ENCODE results near the gene TEPSIN.

DNA sequence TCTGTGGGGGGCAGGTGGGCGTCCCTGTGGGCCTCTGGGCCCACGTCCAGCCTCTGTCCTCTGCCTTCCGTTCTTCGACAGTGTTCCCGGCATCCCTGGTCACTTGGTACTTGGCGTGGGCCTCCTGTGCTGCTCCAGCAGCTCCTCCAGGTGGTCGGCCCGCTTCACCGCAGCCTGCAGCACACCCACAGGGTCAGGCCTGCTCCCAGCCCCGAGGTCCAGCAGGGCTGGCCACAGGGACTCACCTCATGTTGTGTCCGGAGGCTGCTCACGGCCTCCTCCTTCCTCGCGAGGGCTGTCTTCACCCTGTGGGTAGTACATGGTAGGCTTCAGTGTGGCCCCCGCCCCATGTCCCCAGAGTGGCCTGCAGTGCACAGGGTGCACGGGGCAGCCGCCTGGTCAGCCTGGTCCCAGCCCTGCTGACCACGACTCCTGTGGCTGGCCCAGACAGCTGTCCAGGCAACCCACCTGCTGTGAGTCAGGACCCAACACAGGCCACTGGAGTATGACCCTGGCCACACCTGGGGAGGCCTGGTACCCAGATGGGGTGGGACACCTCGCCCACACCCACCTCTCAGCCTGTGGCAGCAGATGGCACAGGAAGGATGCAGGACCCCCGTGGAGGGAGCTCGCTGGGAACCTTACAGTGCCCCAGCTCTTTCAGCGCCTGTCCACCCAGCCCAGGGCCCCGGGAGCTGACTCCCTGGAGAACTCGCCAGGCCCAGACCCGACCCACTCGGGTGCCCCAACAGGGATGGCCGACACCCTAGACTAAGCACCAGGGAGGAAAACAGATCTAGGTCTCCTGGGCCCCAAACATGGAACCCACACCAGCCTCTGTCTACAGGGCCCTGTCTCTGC lies 49.0 kb downstream of the TEPSIN start:
- TF ChIP-seq, protein P1, sequence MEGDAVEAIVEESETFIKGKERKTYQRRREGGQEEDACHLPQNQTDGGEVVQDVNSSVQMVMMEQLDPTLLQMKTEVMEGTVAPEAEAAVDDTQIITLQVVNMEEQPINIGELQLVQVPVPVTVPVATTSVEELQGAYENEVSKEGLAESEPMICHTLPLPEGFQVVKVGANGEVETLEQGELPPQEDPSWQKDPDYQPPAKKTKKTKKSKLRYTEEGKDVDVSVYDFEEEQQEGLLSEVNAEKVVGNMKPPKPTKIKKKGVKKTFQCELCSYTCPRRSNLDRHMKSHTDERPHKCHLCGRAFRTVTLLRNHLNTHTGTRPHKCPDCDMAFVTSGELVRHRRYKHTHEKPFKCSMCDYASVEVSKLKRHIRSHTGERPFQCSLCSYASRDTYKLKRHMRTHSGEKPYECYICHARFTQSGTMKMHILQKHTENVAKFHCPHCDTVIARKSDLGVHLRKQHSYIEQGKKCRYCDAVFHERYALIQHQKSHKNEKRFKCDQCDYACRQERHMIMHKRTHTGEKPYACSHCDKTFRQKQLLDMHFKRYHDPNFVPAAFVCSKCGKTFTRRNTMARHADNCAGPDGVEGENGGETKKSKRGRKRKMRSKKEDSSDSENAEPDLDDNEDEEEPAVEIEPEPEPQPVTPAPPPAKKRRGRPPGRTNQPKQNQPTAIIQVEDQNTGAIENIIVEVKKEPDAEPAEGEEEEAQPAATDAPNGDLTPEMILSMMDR (conservative IDR thresholded peaks at IDR 0.05 in 1 of 2, IDR thresholded peaks at IDR 0.05 in 1 of 2; ENCODE audit: extremely low read depth in 1 of 2, insufficient read depth in 1 of 2, low read depth in 1 of 2, low read length in 2 of 2), result no peak
- no peak for TF ChIP-seq EZH2 (IDR thresholded peaks at IDR 0.05; ENCODE audit: borderline replicate concordance, low read length)
